ENCODE data around the gene TTC28.

DNA sequence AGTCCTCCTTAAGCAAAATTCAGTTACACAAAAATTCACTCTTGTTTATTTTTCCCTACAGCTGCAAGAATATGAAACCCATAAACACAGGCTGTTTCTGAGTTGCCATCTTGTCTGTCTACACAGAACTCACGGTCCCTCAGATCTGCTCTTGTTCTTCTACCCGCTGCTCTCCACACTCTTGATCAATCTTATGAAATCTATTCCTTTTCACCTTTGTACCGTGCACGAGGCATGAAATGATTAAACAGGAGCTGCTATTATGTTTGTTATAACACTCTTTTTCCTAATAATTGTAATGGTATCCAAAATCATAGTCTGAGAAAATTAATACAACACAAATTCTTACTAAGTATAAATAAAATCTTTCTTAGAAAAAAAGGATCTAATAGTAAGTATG, 494.5 kb downstream of the TTC28 start:
- TF ChIP-seq, protein P1, sequence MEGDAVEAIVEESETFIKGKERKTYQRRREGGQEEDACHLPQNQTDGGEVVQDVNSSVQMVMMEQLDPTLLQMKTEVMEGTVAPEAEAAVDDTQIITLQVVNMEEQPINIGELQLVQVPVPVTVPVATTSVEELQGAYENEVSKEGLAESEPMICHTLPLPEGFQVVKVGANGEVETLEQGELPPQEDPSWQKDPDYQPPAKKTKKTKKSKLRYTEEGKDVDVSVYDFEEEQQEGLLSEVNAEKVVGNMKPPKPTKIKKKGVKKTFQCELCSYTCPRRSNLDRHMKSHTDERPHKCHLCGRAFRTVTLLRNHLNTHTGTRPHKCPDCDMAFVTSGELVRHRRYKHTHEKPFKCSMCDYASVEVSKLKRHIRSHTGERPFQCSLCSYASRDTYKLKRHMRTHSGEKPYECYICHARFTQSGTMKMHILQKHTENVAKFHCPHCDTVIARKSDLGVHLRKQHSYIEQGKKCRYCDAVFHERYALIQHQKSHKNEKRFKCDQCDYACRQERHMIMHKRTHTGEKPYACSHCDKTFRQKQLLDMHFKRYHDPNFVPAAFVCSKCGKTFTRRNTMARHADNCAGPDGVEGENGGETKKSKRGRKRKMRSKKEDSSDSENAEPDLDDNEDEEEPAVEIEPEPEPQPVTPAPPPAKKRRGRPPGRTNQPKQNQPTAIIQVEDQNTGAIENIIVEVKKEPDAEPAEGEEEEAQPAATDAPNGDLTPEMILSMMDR (IDR thresholded peaks at IDR 0.05; ENCODE audit: poor library complexity, severe bottlenecking): no peak
- TF ChIP-seq POLR2AphosphoS5 (IDR thresholded peaks at IDR 0.05) (no peak), TAF1 (IDR thresholded peaks at IDR 0.05; ENCODE audit: low read depth) (no peak), EP300 (conservative IDR thresholded peaks at IDR 0.05; ENCODE audit: poor library complexity, severe bottlenecking) (no peak), EZH2 (IDR thresholded peaks at IDR 0.05; ENCODE audit: borderline replicate concordance, insufficient read depth, low read length, poor library complexity, severe bottlenecking) (no peak), RAD21 (conservative IDR thresholded peaks at IDR 0.05) (no peak), MXI1 (conservative IDR thresholded peaks at IDR 0.05; ENCODE audit: poor library complexity, severe bottlenecking) (no peak), SMC3 (conservative IDR thresholded peaks at IDR 0.05; ENCODE audit: poor library complexity) (no peak)
- TF ChIP-seq, protein P2, sequence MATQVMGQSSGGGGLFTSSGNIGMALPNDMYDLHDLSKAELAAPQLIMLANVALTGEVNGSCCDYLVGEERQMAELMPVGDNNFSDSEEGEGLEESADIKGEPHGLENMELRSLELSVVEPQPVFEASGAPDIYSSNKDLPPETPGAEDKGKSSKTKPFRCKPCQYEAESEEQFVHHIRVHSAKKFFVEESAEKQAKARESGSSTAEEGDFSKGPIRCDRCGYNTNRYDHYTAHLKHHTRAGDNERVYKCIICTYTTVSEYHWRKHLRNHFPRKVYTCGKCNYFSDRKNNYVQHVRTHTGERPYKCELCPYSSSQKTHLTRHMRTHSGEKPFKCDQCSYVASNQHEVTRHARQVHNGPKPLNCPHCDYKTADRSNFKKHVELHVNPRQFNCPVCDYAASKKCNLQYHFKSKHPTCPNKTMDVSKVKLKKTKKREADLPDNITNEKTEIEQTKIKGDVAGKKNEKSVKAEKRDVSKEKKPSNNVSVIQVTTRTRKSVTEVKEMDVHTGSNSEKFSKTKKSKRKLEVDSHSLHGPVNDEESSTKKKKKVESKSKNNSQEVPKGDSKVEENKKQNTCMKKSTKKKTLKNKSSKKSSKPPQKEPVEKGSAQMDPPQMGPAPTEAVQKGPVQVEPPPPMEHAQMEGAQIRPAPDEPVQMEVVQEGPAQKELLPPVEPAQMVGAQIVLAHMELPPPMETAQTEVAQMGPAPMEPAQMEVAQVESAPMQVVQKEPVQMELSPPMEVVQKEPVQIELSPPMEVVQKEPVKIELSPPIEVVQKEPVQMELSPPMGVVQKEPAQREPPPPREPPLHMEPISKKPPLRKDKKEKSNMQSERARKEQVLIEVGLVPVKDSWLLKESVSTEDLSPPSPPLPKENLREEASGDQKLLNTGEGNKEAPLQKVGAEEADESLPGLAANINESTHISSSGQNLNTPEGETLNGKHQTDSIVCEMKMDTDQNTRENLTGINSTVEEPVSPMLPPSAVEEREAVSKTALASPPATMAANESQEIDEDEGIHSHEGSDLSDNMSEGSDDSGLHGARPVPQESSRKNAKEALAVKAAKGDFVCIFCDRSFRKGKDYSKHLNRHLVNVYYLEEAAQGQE (IDR thresholded peaks at IDR 0.05; ENCODE audit: borderline replicate concordance): no peak

Data from neural cell (in vitro differentiated cells).